ENCODE measurements around the gene NIP7. TPM values are rescaled to one million over a fixed set of nuclear protein-coding genes. Genes with fewer than 3 reads are reported as not detected.
"Not testable (repeated sequence)": the region's sequence is repeated elsewhere in the genome, so short reads cannot be mapped to it uniquely, and the experiment has no call there.

NIP7 gene
- 10 to 100 TPM in 2 of 4 donors, 1 to 10 TPM in 2; 7.3 to 13.5 (median 9.7) TPM for total RNA-seq

- intact Hi-C loops (cut with DNase I; ENCODE audit: low total_unique reads) (loop anchor here (1.0 to 2.0 kb wide), 3 partner anchors 9 to 45 kb away; partner anchors contain the start of genes PDF and VPS4A), in situ Hi-C loops (cut with MboI; ENCODE audit: low sequenced_read_pairs in 4 of 4) (no loop called here)
- Histone ChIP-seq H3K36me3 (peaks cover 0 to 58% of the 10 kb centered on the region in 2 donors), H3K4me3 (peak within 1 kb of the TSS; percentile 81 to 95 (median 90)), H3K4me1 (peaks cover 19 to 26% of the 10 kb centered on the region in 2 donors), H3K9me3 (no peaks in the 10 kb centered on the region), H3K27me3 (no peaks in the 10 kb centered on the region), H3K27ac (peak within 1 kb of the TSS; percentile 81 to 95 (median 94))
- TF ChIP-seq POLR2A (IDR thresholded peaks at IDR 0.05) (peak; percentile 41 to 52), CTCF (IDR thresholded peaks at IDR 0.05 in 4 of 5, conservative IDR thresholded peaks at IDR 0.05 in 1 of 5) (peak; percentile 86 to 93 (median 89))
- ATAC-seq, result peak; percentile 99
- peak; percentile 94 to 96 for DNase-seq
Measured at GRCh38 chr16:69339289-69340094, at the start of gene NIP7, which contains the start of gene COG8. TSS of gene NIP7 (plus strand) at chr16:69339772. CDS start at chr16:69339830, 58 bp downstream. TSS of gene COG8 (minus strand) at chr16:69339564. CDS start at chr16:69339552, 12 bp downstream.

- H3K27ac ChIP-seq; H3K27me3 ChIP-seq; H3K36me3 ChIP-seq; DNase-seq; intact Hi-C loops (cut with DNase I; ENCODE audit: low total_unique reads); H3K9me3 ChIP-seq; H3K4me3 ChIP-seq; ATAC-seq; H3K4me1 ChIP-seq: not testable (repeated sequence)
- in situ Hi-C loops (cut with MboI; ENCODE audit: low sequenced_read_pairs in 4 of 4), result loop anchor here in 2 of 4 donors (25.0 kb wide), 2 partner anchors 129 to 754 kb away; partner anchors contain the start of gene ZFP90 (in 1 of the 2)
Measured at GRCh38 chr16:69291657-69292056, 47.9 kb upstream of the NIP7 start.

DNA sequence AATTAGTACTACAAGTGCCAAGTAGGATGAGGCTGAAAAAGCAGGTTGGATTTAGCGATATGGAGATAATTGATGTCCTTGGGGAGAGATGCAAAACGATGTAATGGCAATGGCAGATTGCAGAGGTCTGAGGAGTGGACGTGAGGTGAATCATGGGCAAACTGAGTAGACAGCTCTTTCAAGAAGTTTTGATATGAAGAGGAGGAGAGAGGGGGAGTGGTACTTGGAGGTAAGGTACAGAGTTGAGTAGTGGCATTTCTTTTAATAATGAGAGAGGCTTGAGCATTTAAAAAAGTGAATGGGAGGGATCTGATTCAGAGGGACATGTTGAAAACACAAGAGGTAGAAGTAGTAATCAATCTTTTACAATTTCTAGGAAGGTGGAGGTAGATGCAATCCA, 46.2 kb upstream of the NIP7 start:
- in situ Hi-C loops (cut with MboI; ENCODE audit: low sequenced_read_pairs in 4 of 4) (loop anchor here in 2 of 4 donors (25.0 kb wide), 2 partner anchors 131 to 756 kb away; partner anchors contain the start of gene ZFP90 (in 1 of the 2)), intact Hi-C loops (cut with DNase I; ENCODE audit: low total_unique reads) (no loop called here)
- Histone ChIP-seq H3K27me3 (no peaks in the 10 kb centered on the region), H3K4me3 (no peak overlapping the region), H3K4me1 (no peaks in the 10 kb centered on the region), H3K36me3 (no peaks in the 10 kb centered on the region), H3K9me3 (no peaks in the 10 kb centered on the region), H3K27ac (no peak overlapping the region)
- TF ChIP-seq POLR2A (IDR thresholded peaks at IDR 0.05) (no peak), CTCF (IDR thresholded peaks at IDR 0.05 in 4 of 5, conservative IDR thresholded peaks at IDR 0.05 in 1 of 5) (no peak)
- ATAC-seq (no peak), DNase-seq (no peak)

- Histone ChIP-seq H3K27me3 (no peaks in the 10 kb centered on the region), H3K9me3 (no peaks in the 10 kb centered on the region), H3K4me3 (no peak overlapping the region), H3K36me3 (no peaks in the 10 kb centered on the region), H3K4me1 (no peaks in the 10 kb centered on the region), H3K27ac (no peak overlapping the region)
- intact Hi-C loops (cut with DNase I; ENCODE audit: low total_unique reads), result no loop called here
- no peak for TF ChIP-seq POLR2A (IDR thresholded peaks at IDR 0.05)
- no peak for TF ChIP-seq CTCF (IDR thresholded peaks at IDR 0.05 in 4 of 5, conservative IDR thresholded peaks at IDR 0.05 in 1 of 5)
- in situ Hi-C loops (cut with MboI; ENCODE audit: low sequenced_read_pairs in 4 of 4), result loop anchor here in 2 of 4 donors (25.0 kb wide), 2 partner anchors 132 to 757 kb away; partner anchors contain the start of gene ZFP90 (in 1 of the 2)
- no peak for DNase-seq
- ATAC-seq, result no peak
Measured at GRCh38 chr16:69294051-69294450, 45.5 kb upstream of the NIP7 start.

DNA sequence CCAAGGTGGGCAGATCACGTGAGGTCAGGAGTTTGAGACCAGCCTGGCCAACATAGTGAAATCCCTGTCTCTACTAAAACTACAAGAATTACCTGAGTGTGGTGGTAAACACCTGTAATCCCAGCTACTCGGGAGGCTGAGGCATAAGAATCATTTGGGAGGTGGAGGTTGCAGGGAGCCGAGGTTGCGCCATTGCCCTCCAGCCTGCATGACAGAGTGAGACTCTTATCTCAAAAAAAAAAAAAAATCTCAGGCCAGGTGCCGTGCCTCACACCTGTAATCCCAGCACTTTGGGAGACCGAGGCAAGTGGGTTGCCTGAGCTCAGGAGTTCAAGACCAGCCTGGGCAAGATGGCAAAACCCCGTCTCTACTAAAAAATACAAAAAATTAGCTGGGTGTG, 42.8 kb upstream of the NIP7 start:
- H3K27me3 ChIP-seq; H3K9me3 ChIP-seq; H3K4me3 ChIP-seq; H3K27ac ChIP-seq; ATAC-seq; intact Hi-C loops (cut with DNase I; ENCODE audit: low total_unique reads); H3K4me1 ChIP-seq; DNase-seq: not testable (repeated sequence)
- in situ Hi-C loops (cut with MboI; ENCODE audit: low sequenced_read_pairs in 4 of 4), result loop anchor here in 2 of 4 donors (25.0 kb wide), 2 partner anchors 134 to 759 kb away; partner anchors contain the start of gene ZFP90 (in 1 of the 2)
- peaks cover 0 to 15% of the 10 kb centered on the region in 2 donors for H3K36me3 ChIP-seq

All from gastrocnemius medialis (tissue), 4 donors.